ENCODE results near the gene GET4.
"Not testable (repeated sequence)": the region's sequence is repeated elsewhere in the genome, so short reads cannot be mapped to it uniquely, and the experiment has no call there.

GET4 gene

DNA sequence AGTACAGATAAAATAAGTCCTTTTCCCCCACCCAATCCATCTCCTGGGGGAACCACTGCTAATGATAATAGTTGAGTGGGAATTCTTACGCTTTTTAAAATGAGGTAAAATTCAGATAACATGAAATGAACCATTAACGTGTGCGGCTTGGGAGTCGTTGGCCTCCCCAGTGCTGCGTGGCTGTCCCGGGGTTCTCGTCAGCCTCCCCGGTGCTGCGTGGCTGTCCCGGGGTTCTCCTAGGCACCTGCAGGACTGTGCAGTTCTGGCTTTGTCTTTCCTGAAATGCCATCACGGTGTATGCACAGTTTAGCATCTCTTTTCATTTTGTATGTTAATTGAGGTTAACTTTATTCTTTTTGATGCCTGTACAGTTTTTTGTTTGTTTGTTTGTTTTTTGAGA lies 30.6 kb upstream of the GET4 start:
- DNase-seq, result no peak

DNA sequence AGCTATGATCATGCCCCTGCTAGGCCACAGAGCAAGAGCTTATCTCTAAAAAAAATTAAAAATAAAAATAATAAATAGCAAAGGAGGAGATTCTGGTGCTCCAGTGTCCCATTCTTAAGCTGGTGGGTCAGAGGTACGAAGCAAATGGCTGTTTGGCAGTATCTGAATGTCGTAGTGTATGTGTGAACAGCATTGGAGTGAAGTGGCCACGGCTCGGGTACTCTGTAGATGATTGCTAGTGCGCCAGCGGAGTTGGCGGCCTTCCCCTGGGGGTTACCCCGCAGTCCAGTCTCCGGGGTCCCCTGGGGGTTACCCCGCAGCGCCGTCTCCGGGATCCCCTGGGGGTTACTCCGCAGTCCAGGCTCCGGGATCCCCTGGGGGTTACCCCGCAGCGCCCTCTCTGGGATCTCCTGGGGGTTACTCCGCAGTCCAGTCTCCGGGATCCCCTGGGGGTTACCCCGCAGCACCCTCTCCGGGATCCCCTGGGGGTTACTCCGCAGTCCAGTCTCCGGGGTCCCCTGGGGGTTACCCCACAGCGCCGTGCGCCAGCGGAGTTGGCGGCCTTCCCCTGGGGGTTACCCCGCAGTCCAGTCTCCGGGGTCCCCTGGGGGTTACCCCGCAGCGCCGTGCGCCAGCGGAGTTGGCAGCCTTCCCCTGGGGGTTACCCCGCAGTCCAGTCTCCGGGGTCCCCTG lies 29.2 kb upstream of the GET4 start:
- not testable (repeated sequence) for DNase-seq

DNA sequence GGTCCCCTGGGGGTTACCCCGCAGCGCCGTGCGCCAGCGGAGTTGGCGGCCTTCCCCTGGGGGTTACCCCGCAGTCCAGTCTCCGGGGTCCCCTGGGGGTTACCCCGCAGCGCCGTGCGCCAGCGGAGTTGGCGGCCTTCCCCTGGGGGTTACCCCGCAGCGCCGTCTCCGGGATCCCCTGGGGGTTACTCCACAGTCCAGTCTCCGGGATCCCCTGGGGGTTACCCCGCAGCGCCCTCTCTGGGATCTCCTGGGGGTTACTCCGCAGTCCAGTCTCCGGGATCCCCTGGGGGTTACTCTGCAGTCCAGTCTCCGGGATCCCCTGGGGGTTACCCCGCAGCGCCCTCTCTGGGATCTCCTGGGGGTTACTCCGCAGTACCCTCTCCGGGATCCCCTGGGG lies 28.6 kb upstream of the GET4 start:
- not testable (repeated sequence) for DNase-seq

DNA sequence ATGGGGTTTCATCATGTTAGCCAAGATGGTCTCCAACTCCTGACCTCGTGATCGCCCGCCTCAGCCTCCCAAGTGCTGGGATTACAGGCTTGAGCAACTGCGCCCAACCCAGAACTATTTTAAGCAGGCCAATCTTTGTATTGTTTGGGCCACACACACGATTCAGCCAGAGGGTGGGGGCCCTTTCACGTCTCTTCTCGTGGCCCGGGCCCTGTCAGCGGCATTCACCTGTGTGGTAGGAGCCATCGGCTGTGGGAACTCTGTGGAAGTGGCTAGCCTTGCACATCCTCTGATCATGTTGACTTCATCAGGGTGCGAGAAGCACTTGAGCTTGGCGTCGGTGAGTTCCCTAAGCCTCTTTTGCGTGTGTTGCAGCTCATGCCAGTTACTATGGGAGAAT lies 27.2 kb upstream of the GET4 start:
- DNase-seq, result no peak

DNA sequence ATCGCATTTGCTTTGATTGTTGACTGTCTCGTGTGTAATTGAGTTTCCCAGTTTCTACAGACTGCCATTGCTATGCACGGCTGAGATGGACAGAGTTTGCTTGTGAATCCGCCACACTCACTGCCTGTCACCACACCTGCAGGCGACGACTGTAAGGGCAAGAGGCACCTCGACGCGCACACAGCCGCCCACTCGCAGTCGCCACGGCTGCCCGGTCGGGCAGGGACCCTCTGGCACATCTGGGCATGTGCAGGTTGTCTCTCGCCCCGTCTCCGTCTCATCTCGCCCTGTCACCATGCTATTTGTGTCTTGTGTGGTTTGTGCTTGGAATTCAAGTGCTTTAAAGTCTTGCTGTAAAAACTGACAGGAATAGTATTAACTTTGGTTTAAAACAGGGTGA lies 26.6 kb upstream of the GET4 start:
- no peak for DNase-seq

DNA sequence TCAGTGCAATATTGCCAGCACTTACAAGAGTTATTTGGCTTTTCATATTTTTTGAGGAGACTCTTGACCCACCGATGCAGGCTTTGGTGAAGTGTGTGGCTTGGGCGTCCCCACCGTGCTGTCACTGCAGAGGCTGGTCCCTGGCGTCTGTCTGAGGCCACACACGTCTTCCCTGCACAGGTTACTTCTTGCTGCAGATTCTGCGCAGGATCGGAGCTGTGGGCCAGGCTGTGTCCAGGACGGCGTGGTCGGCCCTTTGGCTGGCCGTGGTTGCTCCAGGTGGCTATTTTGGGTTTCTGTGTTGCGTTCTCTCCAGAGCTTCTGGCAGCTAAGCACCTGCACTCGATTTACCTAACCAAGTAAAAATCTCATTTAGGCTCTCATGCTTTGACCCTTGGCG lies 25.1 kb upstream of the GET4 start:
- DNase-seq, result no peak

DNA sequence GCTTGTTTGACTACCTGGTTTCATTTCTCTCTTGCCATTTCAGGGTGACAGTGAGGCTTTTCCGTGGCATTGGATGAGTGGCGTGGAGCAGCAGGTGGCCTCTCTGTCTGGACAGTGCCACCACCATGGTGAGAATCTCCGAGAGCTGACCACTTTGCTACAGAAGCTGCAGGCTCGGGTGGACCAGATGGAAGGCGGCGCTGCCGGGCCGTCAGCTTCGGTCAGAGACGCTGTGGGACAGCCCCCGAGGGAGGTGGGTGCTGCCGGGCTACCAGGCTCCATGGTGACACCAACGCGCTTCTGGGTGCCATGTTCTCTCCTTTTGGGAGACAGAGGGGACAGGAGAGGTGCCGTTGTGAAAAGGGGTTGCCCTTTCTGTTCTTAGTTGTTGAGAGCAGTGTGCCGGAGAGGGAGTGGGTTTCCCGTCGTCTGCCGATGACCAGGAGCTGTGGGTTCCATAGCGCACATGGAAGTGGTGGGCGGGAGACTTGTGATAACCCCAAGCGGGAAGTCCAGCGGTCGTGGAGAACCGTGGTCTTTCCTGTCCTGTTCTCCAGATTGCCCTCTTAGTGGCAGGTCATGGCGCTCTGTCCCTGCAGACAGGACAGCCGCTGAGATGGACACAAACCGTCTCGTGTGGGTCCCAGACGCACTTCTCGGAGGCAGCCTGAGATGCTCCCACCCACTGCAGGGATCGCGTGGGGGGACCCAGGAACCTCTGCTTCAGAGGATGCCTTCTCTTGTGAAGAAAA lies 22.8 kb upstream of the GET4 start:
- DNase-seq, result no peak

DNA sequence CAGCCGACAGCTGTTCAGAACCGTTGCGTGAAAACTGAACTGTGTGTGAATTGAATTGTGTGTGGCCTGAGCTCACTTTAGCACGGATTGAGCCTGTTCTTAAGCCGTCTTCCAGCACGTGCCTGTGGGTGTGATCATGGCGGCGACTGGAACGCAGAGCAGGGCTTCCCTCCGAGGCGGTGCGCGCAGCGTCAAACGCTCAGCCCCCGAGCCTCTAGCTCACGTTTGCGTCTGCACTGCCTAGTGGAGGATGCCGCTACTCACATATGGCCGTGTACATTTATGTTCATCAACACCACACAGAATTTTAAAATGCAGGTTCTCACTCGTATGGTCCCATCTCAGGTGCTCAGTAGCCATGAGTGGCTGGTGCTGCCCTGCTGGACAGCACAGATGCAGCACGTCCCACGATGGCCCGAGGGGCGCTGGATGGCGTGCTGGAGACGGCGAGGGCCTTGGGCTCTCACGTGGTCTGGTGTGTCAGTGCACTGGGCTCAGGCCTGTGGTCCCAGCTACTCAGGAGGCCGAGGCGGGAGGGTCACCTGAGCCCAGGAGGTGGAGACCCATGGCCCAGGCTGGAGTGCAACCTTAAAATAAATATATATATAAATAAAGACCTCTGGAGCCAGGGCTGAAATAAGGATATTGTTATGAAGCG lies 22.1 kb upstream of the GET4 start:
- no peak for DNase-seq

DNA sequence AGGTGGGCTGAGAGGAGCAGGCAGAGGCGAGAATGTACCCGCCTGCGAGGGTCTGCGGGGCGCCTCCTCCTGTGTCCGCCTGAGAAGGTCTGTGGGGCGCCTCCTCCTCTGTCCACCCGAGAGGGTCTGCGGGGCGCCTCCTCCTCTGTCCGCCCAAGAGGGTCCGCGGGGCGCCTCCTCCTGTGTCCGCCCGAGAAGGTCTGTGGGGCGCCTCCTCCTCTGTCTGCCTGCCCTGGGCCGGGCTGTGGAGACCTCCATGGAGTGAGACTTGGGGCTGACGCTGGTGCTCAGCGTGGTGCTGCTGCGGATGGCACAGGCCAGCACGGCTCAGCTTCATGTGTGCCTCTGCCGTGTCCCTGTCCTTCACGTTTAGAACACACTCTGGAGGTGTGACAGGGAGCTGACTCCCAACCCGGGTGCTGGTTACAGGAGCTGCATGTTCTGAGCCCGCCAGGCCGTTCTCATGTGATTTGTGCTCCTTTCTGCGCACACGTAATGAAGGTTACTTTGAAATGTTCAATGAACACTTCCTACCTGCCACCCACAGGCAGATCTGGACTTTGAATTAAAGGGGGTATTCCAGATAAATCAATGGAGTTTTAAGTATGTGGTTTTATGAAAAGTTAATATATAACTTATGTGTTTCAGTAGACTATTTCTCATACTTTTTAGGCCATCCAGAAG lies 20.5 kb upstream of the GET4 start:
- DNase-seq, result no peak

DNA sequence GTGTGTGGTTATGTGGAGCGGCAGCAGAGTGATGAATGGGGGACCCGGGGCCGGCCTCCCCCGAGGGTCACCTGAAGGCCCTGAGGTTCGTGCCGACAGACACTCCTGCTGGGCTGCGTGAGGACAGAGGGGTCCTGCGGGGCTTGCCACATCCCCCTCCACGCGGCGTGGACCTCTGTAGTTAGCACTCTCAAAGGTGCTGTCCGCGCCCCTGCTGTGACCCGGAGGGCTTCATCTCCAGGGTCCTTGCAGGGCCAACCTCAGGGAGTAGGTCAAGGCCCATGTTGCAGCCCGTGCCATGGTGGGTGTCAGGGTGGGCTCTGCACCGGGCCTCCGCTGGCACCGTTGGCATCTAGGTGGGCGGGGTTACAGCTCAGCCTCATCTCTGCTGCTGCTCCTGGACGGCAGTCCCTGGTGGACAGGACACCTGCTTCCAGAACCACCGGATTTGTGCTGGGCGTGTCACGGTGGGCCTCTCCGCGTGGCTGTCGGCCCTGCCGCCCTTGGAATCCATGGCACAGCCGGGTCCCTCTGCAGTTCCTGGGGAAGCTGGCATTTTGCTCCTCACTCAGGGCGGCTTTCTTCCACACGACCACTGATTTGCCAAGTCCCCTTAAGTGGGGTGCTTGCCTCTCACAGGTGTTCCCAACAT lies 19.8 kb upstream of the GET4 start:
- no peak for DNase-seq

DNA sequence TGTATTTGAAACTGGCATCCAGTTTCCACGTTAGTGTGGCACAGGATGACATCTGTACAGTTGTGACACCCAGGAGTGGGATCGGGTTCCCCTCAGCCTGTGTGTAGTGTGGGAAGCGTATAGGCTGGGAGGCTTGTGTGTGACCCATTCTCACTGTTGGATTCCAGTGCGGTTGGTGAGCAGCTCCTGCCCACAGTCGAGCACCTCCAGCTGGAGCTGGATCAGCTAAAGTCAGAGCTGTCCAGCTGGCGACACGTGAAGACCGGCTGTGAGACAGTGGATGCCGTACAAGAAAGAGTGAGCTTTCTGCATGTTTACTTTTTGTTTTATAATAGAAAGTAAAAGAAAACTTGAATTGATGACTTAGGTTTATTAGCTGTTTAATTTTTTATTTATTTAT lies 18.7 kb upstream of the GET4 start:
- no peak for DNase-seq

DNA sequence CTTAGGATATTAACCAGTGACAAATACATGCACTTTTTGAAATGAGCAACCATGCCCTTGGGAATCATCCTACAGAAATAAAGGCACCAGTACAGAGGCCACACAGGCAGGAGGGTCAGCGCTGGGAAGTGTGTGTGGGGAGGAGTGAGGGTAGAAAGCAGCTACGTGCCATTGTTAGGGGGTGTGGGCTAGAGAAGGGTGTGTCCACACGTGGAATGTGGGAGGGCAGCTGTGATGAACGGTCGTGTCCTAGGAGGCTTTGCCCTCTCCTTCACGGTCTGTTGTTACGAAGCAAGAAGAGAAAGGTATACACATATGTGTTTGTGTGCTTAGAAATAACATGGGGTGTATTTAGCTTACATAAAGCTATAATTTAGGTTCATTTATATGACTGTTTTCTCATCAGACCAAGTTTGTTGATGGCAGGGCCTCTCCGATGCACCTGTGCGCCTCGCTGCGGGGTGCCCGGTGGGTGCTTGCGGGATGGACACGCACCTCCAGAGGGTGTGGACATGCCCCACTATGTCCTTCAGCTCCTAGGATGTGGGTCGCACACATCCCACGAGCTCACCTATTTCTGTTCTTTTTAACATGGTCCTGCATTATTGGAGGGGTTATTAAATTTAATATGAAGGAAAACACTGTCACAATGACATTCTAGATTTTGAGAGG lies 16.9 kb upstream of the GET4 start:
- DNase-seq, result no peak

DNA sequence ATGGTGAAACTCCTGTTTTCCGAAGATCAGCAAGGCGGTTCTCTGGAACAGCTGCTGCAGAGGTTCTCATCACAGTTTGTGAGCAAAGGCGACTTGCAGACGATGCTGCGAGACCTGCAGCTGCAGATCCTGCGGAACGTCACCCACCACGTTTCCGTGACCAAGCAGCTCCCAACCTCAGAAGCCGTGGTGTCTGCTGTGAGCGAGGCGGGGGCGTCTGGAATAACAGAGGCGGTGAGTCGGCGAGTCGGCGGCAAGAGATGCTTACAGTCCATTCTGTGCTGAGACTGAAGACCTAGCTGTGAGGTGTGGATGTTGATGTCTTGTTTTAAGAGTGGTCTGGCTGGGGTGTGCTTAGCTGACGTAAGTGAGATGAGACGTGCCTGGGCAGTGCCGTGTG lies 16.2 kb upstream of the GET4 start:
- no peak for DNase-seq

DNA sequence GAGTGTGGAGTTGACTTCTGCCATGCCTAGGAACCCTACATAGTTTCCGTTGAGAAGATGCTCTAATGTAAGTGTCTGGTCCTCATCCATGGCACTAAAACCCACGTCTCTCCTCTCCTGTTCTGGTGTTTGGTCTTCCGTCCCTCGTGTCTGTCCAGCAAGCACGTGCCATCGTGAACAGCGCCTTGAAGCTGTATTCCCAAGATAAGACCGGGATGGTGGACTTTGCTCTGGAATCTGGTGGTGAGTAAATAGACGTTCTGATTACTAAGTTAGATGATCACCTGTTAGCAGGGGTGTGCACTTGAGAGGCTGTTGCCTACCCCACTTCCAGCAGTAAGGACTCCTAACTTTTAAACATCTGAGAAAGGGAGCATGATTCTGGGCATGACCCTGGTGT lies 15.1 kb upstream of the GET4 start:
- no peak for DNase-seq

DNA sequence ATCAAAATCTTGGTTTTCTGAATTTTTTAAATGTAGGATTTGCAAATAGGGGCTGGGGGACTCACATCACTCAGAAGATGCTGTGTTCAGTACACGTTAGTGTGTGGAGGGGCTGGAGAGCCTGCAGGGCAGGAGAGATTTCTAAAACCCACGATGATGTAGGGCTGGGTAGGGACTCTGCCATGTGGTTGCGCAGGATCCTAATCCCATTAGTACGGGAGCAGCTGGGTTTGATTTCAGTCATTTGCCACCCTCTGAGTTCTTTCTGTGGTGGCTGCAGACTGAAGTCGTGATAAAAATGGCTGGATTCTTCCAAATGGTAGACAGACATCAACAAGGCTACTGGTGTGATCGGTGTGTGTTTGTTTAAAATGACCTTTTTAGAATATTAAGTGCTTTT lies 14.2 kb upstream of the GET4 start:
- DNase-seq, result no peak

DNA sequence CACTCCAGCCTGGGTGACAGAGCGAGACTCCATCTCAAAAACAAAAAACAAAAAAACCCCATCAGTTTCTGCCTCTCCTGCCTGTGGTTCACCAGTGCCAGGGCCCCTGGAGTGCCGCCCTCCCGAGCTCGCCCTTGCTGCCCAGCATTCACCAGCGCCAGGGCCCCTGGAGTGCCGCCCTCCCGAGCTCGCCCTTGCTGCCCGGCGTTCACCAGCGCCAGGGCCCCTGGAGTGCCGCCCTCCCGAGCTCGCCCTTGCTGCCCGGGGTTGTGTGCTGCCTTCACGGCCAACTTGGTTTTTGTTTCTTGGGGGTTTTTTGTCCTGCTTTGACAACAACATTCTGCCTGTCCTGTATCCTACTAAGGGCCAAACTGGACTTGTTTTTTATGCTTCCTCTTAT lies 13.2 kb upstream of the GET4 start:
- DNase-seq, result no peak

DNA sequence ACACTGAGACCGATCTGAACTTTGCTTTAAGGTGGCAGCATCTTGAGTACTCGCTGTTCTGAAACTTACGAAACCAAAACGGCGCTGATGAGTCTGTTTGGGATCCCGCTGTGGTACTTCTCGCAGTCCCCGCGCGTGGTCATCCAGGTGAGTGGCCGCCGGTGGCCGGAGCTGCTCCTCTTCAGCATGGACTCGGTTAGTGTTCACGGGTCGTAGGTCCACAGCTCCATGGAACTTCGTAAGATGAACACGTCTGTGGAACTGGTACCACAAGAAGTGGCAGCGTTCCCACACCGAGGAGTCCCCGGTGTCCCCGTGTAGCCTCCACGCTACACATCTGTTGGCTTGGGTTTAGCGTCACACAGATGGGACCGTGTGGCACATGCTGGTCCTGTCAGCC lies 10.4 kb upstream of the GET4 start:
- no peak for DNase-seq

DNA sequence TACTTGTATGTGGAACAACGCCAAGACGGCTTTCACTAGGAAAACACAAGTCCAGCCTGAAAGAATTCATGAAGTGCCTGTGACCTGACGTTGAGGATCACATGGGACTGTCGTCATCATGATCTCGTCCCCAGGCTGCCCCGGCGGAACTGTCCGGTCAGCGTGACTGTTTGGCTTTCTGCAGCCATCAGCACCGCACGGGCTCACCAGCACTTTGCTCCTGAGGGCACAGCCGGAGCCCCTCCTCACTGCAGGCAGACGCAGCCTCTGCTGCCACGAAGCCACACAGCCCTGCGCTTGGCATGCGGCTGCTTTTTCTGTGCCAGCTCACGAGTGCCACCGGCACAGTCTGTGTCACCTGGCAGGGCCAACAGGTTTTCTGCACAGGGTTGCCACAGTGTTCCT lies 9.4 kb upstream of the GET4 start:
- DNase-seq, result no peak

DNA sequence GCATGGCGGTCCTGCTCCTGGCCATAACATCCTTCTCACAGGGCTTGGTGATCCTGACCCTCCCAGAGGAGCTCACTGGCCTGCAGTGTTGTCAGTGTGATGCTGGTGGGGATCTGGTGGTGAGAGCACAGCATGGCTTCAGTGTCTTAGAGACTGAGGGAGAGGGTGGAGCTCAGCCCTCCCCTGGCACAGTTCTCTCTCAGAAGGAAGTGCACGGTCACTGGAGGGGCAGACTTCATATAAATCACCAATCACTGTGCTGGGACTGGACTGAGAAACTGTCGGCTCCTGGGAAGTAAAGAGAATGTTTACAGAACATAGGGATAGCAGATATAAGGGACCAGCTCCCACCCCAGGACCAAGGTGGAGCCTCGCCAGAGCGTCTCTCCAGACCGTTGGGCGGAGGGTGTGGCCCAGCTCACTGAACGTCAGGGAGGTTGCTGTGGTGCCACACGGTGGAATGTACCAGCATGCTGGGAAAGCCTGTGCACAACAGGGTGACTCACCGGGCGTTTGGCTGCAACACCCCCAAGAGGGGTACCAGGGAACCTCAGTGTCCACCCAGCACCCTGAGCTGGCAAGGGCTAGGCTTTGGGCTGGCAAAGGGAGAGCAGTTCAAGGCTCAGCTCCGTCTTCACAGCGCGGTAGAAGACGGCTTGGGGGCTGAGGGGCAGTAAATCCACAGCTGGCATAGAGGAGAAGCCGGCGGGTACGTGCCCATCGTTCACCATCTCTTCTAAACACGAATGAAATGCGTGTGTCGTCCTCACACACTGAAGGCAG lies 8.8 kb upstream of the GET4 start:
- no peak for DNase-seq

DNA sequence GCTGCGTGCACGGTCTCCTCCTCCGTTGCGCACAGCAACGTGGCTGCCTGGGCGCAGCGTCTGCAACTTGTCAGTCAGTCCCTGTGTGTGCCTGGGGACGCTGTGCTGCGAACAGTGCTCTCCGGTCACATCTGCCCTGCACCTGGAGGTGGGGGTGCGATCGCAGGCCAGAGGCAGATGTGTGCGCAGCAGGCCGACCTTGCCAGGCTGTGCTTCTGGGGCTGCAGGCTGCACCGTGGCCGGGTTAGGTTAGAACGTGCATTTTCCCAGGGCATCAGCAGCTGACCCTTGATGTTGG lies 8.2 kb upstream of the GET4 start:
- DNase-seq, result no peak

DNA sequence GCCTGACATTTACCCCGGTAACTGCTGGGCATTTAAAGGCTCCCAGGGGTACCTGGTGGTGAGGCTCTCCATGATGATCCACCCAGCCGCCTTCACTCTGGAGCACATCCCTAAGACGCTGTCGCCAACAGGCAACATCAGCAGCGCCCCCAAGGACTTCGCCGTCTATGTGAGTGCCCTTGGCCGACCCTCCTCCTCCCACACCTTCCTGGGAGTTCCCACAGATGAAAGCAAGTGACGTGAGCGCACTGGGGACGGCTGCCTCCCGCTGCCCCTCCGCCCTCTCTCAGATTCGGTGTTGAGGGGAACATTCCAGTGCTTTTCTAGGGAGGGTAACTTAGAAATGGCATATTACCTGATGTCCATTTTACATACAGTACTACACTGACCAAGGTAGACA lies 7.0 kb upstream of the GET4 start:
- no peak for DNase-seq

DNA sequence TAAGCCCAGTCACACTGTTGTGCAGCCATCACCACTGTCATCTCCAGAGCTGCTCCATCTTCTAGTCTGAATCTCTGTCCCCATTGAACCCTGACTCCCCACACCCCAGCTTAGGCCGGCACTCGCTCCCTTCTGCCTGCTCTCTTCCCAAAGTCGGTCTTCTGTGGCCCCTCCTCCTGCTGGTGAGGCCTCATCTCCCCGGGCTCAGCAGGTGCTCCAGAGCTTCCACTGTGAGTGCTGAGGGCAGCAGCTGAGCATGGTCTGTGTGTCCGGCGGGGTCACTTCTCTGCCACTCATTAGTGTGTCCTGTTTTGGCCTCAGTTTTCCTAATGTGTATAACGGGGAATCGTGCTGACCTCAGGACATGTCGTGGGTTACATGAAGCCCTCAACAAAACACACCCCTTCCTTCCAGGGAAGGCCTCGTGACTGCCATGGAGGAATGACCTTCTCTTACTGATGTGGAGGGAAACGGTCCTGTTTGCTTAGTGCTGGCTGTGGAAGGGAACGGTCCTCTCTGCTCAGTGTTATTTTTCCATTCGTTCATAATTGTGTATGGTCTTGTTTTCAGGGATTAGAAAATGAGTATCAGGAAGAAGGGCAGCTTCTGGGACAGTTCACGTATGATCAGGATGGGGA lies 4.3 kb upstream of the GET4 start:
- no peak for DNase-seq

Measured in stimulated activated CD4-positive, alpha-beta T cell treated with anti-CD3 and anti-CD28 coated beads, Interleukin-4, amount 100 ng/mL, for 24 hours (primary cell).